Measurements from ENCODE around the gene GALNT10. TPM values are rescaled to one million over a fixed set of nuclear protein-coding genes. Genes with fewer than 3 reads are reported as not detected.

GALNT10 gene
- total and polyA plus RNA-seq, 9 of the 15 experiments (the other 6 are each of a cell fraction or from before 2014, with no cell fraction given): 4.6 to 37.1 (median 13.3) TPM

GRCh38 chr5:154351566-154351965, 161.0 kb downstream of the GALNT10 start:
- no peaks in the 10 kb centered on the region for H3K79me2 ChIP-seq (ENCODE audit: control insufficient read depth, insufficient read depth, low read length)
- no peak for FAIRE-seq
- WGBS (ENCODE audit: insufficient coverage, low coverage, missing lambda C conversion rate): 87% methylated on average over 3 of the region's 3 CpGs
- in situ Hi-C loops (cut with MboI) (no loop called here), intact Hi-C loops (cut with micrococcal nuclease) (no loop called here)
- H3K9ac ChIP-seq (ENCODE audit: insufficient read depth in 1 of 2, low read depth in 2 of 2, low read length in 2 of 2): no peak overlapping the region
- DNase-seq (ENCODE audit: extremely low read depth in 1 of 4, low spot score in 3 of 4): no peak
- POLR2A ChIA-PET: no interaction called here
- H3K27ac ChIP-seq (ENCODE audit: extremely low read depth, low read depth, low read length): no peak overlapping the region
- H3K36me3 ChIP-seq (ENCODE audit: control insufficient read depth, insufficient read depth, low read length): no peaks in the 10 kb centered on the region
- no TSS peak for BruUV-seq (replicated peaks)
- no peaks in the 10 kb centered on the region for H3K9me3 ChIP-seq (replicated peaks; ENCODE audit: control insufficient read depth, insufficient read depth, low read depth, low read length)
- CTCF ChIA-PET (ENCODE audit: low intra/inter-chr PET ratio): no interaction called here
- no peaks in the 10 kb centered on the region; a peak in 1 of 5 replicates for H3K27me3 ChIP-seq (ENCODE audit: control insufficient read depth in 2 of 2, insufficient read depth in 2 of 2, low read length in 2 of 2)
- no peak overlapping the region for H3K4me3 ChIP-seq
- no peak overlapping the region for H2AFZ ChIP-seq (ENCODE audit: low read depth, low read length)
- peaks cover 3% of the 10 kb centered on the region for H3K9me1 ChIP-seq (ENCODE audit: control insufficient read depth, insufficient read depth, low read length)
- no peak for ATAC-seq
- peaks cover 0 to 15% of the 10 kb centered on the region in 2 experiments; a peak in 3 of 5 replicates for H3K4me1 ChIP-seq (replicated peaks in 1 of 2; ENCODE audit: control insufficient read depth in 2 of 2, insufficient read depth in 2 of 2, low read length in 2 of 2)
- H4K20me1 ChIP-seq (replicated peaks; ENCODE audit: control insufficient read depth, insufficient read depth, low read length): no peaks in the 10 kb centered on the region; the same call in 1 of the 2 replicates
- H3K4me2 ChIP-seq (ENCODE audit: insufficient read depth, low read length): no peak overlapping the region
- TF ChIP-seq BRF2 (IDR thresholded peaks at IDR 0.05; ENCODE audit: borderline replicate concordance, insufficient read depth, insufficient read length) (no peak), PHF8 (IDR thresholded peaks at IDR 0.05; ENCODE audit: borderline replicate concordance, low read length) (no peak), ELK1 (CRISPR knock-in tag; IDR thresholded peaks at IDR 0.05) (no peak), AFF1 (IDR thresholded peaks at IDR 0.05; ENCODE audit: low read depth in 1 of 2, partially characterized antibody in 2 of 2) (no peak), PURB (CRISPR knock-in tag; IDR thresholded peaks at IDR 0.05; ENCODE audit: low read depth) (no peak), NR2C2 (CRISPR knock-in tag; IDR thresholded peaks at IDR 0.05) (no peak), NR2C2 (tag; IDR thresholded peaks at IDR 0.05) (no peak), ZNF384 (IDR thresholded peaks at IDR 0.05; ENCODE audit: low read depth, low read length) (no peak), ZNF146 (CRISPR knock-in tag; IDR thresholded peaks at IDR 0.05; ENCODE audit: unreplicated experiment) (no peak), CLOCK (CRISPR knock-in tag; IDR thresholded peaks at IDR 0.05; ENCODE audit: borderline replicate concordance) (no peak), PPARD (CRISPR knock-in tag; IDR thresholded peaks at IDR 0.05) (no peak), NCOA4 (IDR thresholded peaks at IDR 0.05; ENCODE audit: partially characterized antibody) (no peak), KLF16 (IDR thresholded peaks at IDR 0.05) (no peak), FOXK2 (conservative IDR thresholded peaks at IDR 0.05 in 1 of 2, IDR thresholded peaks at IDR 0.05 in 1 of 2; ENCODE audit: low read depth in 2 of 2) (no peak)

All from K562 (cell line).